Eye (tissue), 1 donor: ENCODE measurements around the gene TAS2R60.
"Not testable (repeated sequence)": the region's sequence is repeated elsewhere in the genome, so short reads cannot be mapped to it uniquely, and the experiment has no call there.

ENCODE experiments used
- DNase-seq: peaks from one replicate; pipeline ENCODE4 v3.0.0-alpha.2; 2015

Gene TAS2R60

GRCh38 chr7:143411976-143412708 is 31.1 kb upstream of the TAS2R60 start:
- DNase-seq: no peak

DNA sequence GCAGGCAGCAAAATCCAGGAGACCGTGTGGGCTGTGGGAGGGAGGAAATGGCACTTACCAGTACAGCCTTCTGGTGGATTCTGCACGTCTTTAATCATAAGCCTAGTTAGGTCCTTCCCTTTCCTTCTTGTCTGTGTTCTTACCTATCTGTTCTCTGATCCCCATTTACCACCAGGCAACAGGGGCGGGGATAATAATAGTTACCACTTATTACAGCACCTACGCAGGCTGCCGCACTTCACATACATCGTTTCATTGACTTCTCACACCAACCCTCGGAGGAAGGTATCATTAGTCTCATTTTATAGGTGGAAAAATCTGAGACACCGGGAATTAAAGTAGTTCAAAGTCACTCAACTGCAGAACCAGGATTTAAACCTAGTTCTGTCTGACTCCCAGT is 30.1 kb upstream of the TAS2R60 start:
- DNase-seq: no peak

GRCh38 chr7:143415209-143415608 is 28.0 kb upstream of the TAS2R60 start:
- DNase-seq: not testable (repeated sequence)

GRCh38 chr7:143415742-143416397 is 27.4 kb upstream of the TAS2R60 start:
- DNase-seq: no peak

- DNase-seq: peak; percentile 84
Observed at GRCh38 chr7:143416565-143417149, 26.6 kb upstream of the TAS2R60 start.

GRCh38 chr7:143417734-143418383 is 25.4 kb upstream of the TAS2R60 start:
- no peak for DNase-seq

GRCh38 chr7:143418681-143419458 is 24.4 kb upstream of the TAS2R60 start:
- DNase-seq: no peak

DNA sequence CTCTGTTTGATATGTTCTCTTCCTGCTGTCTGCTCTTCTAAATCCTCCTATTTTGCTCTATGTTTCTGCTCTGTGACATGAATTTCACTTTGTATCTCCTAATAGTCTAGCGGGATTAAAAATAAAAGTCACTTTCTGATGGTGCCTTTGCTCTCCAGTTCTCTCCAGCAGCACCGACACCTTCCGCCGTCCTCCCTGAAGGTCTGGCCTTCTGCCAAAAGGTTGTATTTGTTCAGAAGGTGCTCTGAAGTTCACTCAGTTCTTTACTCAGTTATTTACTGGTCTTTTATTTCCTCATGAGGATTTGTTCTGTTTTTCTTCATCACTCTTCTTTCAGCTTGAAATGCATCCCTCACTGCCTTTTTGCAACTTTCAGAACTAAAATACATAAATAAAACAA is 23.4 kb upstream of the TAS2R60 start:
- DNase-seq: no peak

GRCh38 chr7:143420624-143421023 is 22.6 kb upstream of the TAS2R60 start:
- DNase-seq: not testable (repeated sequence)

DNA sequence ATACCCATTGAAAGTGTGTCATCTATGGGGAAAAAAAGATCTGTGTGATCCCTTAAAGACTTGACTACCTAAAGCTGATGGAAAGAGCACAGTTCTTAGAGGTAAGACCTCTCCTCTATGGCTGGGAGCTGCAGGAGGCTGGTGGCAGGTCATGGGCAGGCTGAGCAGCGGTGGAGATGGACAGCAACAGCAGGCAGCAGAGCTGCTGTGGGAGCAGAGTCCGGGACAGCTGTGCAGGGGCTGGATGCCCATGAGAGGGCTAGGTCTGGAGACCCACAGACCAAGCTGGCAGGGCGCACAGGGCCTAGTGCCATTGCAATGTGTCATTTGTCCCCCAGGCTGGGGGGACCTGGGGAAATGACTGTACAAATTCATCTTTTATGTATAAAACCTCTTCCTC is 21.2 kb upstream of the TAS2R60 start:
- DNase-seq: no peak

DNA sequence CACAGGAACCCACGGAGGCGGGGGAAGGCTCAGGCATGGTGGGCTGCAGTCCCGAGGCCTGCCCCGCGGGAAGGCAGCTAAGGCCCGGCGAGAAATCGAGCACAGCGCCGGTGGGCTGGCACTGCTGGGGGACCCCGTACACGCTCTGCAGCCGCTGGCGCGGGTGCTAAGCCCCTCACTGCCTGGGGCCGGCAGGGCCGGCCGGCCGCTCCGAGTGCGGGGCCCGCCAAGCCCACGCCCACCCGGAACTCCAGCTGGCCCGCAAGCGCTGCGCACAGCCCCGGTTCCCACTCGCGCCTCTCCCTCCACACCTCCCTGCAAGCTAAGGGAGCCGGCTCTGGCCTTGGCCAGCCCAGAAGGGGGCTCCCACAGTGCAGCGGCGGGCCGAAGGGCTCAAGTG is 18.8 kb upstream of the TAS2R60 start:
- DNase-seq: not testable (repeated sequence)

DNA sequence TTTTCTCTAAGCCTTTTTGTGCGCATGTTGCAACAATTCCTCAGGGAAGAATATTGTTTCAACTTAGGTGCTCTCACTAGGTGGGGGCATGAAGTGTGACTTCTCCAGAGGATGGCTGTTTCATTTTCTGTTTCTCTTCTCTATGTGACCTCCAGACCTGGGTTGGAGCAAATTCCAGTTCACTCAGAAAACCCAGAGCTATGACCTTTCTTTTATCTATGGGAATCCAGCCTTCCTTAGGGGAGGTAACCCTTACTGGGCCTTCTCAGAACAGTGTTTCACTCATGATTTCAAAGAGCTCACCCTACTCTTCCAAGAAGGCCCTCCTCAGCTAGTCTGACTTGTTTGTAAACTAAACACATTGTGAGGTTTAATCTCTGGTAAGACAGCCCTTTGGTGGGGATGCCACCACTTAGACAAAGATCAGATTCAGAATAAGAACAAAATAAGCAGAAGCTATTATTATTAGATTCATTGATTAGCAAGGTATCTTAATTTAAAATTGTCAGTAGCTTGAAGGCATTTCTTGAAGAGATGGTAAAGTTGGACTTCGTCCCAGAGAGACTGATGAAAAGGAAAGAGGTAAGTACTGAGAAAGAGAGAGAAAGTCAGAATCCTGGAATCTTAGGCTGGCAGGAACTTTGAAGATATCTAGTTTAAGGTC is 16.6 kb upstream of the TAS2R60 start:
- DNase-seq: no peak

DNA sequence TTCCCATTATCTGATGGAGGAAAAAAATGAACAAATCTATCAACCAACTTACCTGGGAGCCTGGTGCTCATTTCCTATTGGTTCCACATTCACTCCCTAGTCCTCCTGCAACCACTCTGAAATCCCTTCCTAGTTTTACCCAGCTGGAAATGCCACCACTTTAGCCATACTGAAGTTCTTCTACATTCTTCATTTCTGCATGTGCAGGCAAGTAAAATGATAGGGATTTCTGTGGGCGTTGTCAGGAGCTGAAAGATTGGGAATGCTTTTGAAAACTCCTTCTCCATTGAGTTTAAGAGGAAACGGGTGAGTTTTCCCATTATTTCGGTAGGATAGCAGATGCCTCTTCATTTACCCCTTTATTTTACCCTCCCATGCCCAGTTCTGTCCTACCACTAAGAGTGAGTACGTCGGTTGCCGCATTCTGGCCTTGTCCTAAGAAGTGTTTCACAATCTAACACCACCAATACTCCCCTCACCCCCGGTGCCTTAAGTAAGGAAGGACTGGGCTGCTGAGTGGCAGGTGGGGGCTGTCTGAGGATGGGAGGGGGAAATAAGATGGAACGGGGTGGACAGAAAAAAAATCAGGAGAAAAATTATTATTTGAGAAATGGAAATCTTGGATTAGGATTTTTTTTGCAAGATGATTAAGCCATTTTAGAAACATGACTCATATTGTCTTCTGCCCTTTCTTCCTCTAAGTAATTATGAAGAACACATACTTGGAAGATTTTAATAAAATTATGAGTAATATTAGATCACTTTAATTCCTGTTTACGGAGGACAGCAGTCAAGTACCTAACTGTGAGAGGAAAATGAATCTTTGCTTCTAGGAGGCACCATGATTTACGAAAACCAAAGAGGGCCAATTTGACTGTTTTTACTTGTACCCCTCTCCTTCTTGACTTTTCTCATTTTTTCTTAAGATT is 13.2 kb upstream of the TAS2R60 start:
- DNase-seq: no peak

- DNase-seq: no peak
Observed at GRCh38 chr7:143431109-143431508, 12.1 kb upstream of the TAS2R60 start.

DNA sequence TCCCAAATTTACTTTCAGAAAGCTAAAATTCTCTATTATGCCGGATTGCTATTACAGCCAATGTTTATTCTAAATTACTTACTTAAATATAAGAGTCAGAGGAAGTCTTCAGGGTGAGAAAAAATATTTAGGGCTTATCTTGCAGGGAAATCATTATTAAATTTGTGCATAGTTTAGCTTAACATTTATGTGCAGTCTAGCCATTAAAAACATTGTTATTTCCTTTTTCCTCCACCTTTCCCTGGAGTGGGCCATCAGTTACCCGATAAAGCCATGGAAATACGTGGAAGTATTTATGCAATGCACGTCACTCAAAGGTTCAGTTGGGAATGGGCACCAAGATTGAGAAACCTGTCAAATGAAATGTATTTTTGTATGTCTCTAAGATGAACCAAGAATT is 9.5 kb upstream of the TAS2R60 start:
- DNase-seq: no peak

- DNase-seq: peak; percentile 27
Observed at GRCh38 chr7:143434660-143435059, 8.6 kb upstream of the TAS2R60 start.

GRCh38 chr7:143435266-143435665 is 8.0 kb upstream of the TAS2R60 start:
- no peak for DNase-seq

DNA sequence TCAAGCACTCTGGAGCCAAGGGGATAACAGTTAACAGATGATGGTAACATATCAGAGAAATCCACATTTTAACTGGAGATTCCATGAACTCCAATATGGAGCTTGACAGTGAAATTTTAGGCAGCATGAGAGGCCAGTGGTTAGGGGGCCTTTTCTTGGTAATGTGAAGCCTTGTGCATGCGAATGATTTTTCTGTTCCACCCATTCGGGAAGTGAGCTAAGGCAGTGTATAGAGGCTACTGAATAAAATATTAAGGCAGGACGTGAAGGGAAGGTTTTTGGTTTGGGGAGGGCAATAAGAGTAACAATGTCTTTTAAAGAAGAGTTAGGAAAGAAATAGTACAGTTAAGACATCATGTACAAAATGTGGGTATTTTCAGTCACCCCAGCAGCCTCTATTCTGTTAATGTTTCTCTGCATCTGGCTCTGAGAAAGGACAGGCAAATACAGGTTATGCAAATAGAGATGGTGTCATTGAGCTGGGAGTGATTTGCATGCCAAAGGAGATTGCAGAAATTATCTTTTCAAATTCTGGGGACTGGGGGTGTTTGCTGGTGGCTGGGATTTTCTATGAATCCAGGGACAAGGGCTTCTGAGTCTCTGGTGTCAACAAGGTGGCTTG is 6.8 kb upstream of the TAS2R60 start:
- DNase-seq: no peak

- DNase-seq: no peak
Observed at GRCh38 chr7:143437578-143437977, 5.7 kb upstream of the TAS2R60 start.

- DNase-seq: no peak
Observed at GRCh38 chr7:143439866-143440265, 3.4 kb upstream of the TAS2R60 start.
